GM12891 (cell line): ENCODE data around the gene BTNL2. TPM values are rescaled to one million over a fixed set of nuclear protein-coding genes. Genes with fewer than 3 reads are reported as not detected.
A peak's percentile ranks its signal among the peaks of the same experiment; 100 is the strongest.

ENCODE experiments used
- DNase-seq: peaks from one replicate; pipeline ENCODE4 v3.0.0; 2011; ENCODE audit warnings: low spot score; ENCODE audit not compliant: insufficient read length
- FAIRE-seq: peaks from 2 replicates; lab custom pipeline; 2011; peaks lifted over from hg19 to GRCh38; lab: Jason Lieb, UNC
- PAX5 ChIP-seq: IDR thresholded peaks from 2 replicates; pipeline ENCODE4 v1.6.1; 2011; ENCODE audit warnings: low read length, moderate library complexity, mild to moderate bottlenecking; ENCODE audit not compliant: insufficient read depth, severe bottlenecking
- POLR2A ChIP-seq: IDR thresholded peaks from 2 replicates; pipeline ENCODE4 v1.6.1; 2011; ENCODE audit warnings: low read depth, low read length, control low read depth
- POLR2AphosphoS5 ChIP-seq: IDR thresholded peaks from 2 replicates; pipeline ENCODE4 v1.6.1; 2011; ENCODE audit warnings: low read depth, low read length, control low read depth
- POU2F2 ChIP-seq: IDR thresholded peaks from 2 replicates; pipeline ENCODE4 v1.6.1; 2011; ENCODE audit warnings: low read depth, mild to moderate bottlenecking, control low read depth, low read length, moderate library complexity
- SPI1 ChIP-seq: IDR thresholded peaks from 2 replicates; pipeline ENCODE4 v1.6.1; 2011; ENCODE audit warnings: low read depth, low read length, control low read depth
- TAF1 ChIP-seq: IDR thresholded peaks from 2 replicates; pipeline ENCODE4 v1.6.1; 2011; ENCODE audit warnings: low read depth, low read length, control low read depth
- polyA plus RNA-seq: library from polyadenylated mRNA; unstranded; fragments of >200 nt; gene quantifications from one replicate; pipeline ENCODE4 v1.2.1, GENCODE V29; 2012; ENCODE audit warnings: low read depth, missing spikeins, inconsistent platforms; ENCODE audit not compliant: missing spikeins

The BTNL2 gene
- not detected for polyA plus RNA-seq

- FAIRE-seq, result no peak
- DNase-seq, result no peak
- TF ChIP-seq POU2F2 (no peak), POLR2AphosphoS5 (no peak), POLR2A (no peak), PAX5 (no peak), SPI1 (no peak), TAF1 (no peak)
Measured at GRCh38 chr6:32406857-32407256, at the start of gene BTNL2. BTNL2 (minus strand) TSS chr6:32407181; CDS start chr6:32407123, 58 bp downstream.

DNA sequence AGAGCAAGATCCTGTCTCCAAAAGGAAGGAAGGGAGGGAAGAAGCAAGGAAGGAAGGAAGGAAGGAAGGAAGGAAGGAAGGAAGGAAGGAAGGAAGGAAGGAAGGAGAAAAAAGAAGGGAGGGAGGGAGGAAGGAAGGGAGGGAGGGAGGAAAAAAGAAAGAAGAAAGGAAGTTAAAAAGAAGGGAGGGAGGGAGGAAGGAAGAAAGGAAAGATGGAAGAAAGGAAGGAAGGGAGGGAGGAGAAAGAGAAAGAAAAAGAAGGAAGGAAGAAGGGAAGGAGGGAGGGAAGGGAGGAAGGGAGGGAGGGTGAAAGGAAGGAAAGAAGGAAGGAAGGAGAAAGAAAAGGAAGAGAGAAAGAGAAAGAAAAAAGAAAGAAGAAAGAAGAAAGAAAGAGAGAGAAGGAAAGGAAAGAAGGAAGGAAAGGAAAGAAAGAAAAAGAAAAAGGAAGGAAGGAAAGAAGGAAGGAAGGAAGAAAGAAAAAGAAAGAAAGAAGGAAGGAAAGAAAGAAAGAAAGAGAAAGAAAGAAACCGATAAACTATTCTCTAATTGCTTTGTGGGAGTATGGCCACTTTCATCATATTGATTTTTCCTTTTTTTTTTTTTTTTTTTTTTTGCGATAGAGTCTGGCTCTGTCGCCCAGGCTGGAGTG is 42.2 kb upstream of the BTNL2 start:
- no peak for FAIRE-seq
- no peak for TF ChIP-seq POLR2AphosphoS5
- TF ChIP-seq POU2F2, result no peak
- TF ChIP-seq SPI1, result no peak
- TF ChIP-seq POLR2A, result no peak
- no peak for TF ChIP-seq TAF1
- DNase-seq, result no peak

- FAIRE-seq, result no peak
- no peak for TF ChIP-seq SPI1
- TF ChIP-seq POU2F2, result no peak
- TF ChIP-seq TAF1, result no peak
- TF ChIP-seq POLR2A, result no peak
- no peak for TF ChIP-seq PAX5
- TF ChIP-seq POLR2AphosphoS5, result no peak
- DNase-seq, result no peak
Measured at GRCh38 chr6:32447932-32448331, 41.0 kb upstream of the BTNL2 start.

DNA sequence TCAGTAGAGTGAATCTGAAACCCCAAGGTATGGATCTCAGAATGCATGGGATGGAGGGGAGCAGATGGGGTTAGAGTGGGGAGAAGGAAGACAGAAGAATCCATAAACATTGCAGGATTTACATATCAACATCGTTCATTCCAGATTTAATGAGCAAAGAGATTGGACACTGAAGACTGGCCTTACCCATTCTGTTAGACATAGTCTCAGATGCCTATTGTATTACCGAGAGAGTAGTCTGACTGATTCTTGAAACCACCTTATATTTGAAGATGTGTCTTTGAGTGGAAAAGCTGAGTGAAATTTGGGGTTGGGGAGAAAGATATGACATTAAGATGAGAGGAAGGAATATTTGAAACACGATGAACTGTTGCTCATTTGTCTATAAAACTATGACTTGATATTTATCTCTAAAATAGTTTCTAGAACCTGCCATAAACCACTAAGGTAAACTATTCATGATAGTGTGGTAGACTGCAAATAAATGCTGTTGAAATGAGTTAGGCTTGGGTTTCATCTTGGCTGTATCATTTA is 38.4 kb upstream of the BTNL2 start:
- DNase-seq (no peak), FAIRE-seq (peak; percentile 76)
- TF ChIP-seq POU2F2 (peak; percentile 73), POLR2AphosphoS5 (peak; percentile 97), TAF1 (no peak), SPI1 (no peak), POLR2A (peak; percentile 96)

DNA sequence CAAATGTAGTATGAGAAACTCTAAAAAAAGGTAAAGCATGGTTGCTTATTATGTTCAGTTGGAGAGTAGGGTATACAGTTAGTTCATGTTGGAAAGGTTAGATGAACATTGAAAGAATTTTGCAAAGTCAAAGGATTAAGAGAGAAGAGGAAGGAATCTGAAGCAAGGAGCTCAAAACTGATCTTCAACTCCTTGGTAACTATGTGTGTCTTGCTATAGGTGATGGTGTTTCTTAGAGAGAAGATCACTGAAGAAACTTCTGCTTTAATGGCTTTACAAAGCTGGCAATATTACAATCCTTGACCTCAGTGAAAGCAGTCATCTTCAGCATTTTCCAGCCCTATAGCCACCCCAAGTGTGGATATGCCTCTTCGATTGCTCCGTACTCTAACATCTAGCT is 37.5 kb upstream of the BTNL2 start:
- DNase-seq, result no peak
- FAIRE-seq, result no peak
- TF ChIP-seq POLR2A, result peak; percentile 72; the same call in 1 of the 2 replicates
- TF ChIP-seq POU2F2, result no peak
- TF ChIP-seq POLR2AphosphoS5, result peak; percentile 69; the same call in 1 of the 2 replicates
- TF ChIP-seq SPI1, result no peak

- TF ChIP-seq POLR2A (peak; percentile 68; the same call in 1 of the 2 replicates), TAF1 (no peak), POLR2AphosphoS5 (peak; percentile 58; the same call in 1 of the 2 replicates)
- FAIRE-seq, result peak; percentile 69
- no peak for DNase-seq
Measured at GRCh38 chr6:32442977-32443552, 36.1 kb upstream of the BTNL2 start.

- FAIRE-seq (peak; percentile 70), DNase-seq (no peak)
- TF ChIP-seq POLR2AphosphoS5 (peak; percentile 90), POLR2A (peak; percentile 83; the same call in 1 of the 2 replicates), TAF1 (no peak), POU2F2 (0 out of 2 replicates have a peak, but pooled peaks have one; percentile 47), PAX5 (no peak), SPI1 (no peak)
Measured at GRCh38 chr6:32442243-32442667, 35.3 kb upstream of the BTNL2 start.

- TF ChIP-seq SPI1, result peak; percentile 19; the same call in 1 of the 2 replicates
- TF ChIP-seq POLR2AphosphoS5, result peak; percentile 99
- TF ChIP-seq POU2F2, result peak; percentile 90
- peak; percentile 99 for TF ChIP-seq POLR2A
- peak; percentile 99 for TF ChIP-seq TAF1
- no peak for TF ChIP-seq PAX5
- DNase-seq (no peak), FAIRE-seq (peak; percentile 92)
Measured at GRCh38 chr6:32439602-32440214, 32.7 kb upstream of the BTNL2 start, which contains the start of gene HLA-DRA. HLA-DRA (plus strand) TSS chr6:32439887; CDS start chr6:32439951, 64 bp downstream.

- FAIRE-seq (no peak), DNase-seq (no peak)
- TF ChIP-seq POLR2AphosphoS5 (no peak; the same call in 1 of the 2 replicates), TAF1 (no peak; the same call in 1 of the 2 replicates), PAX5 (no peak), POLR2A (no peak), SPI1 (no peak), POU2F2 (no peak)
Measured at GRCh38 chr6:32439139-32439538, 32.2 kb upstream of the BTNL2 start.
